Activated CD4-positive, alpha-beta T cell treated with anti-CD3 and anti-CD28 coated beads, Interleukin-2, amount 10 ng/mL, durations not matched to agents 7 days and 5 days (primary cell): ENCODE measurements around the gene KIF1A. TPM values are rescaled to one million over a fixed set of nuclear protein-coding genes. Genes with fewer than 3 reads are reported as not detected.

ENCODE experiments used
- CTCF ChIA-PET: fragments of 350-600 bp; sonication (Branson Sonifier 250); formaldehyde crosslinking; loops from one replicate; lab custom pipeline; 2021; ENCODE audit warnings: antibody characterized with exemption; lab: Charles Lee
- POLR2A ChIA-PET: fragments of 350-600 bp; sonication (Branson Sonifier 250); formaldehyde crosslinking; loops from one replicate; lab custom pipeline; 2021; ENCODE audit warnings: antibody characterized with exemption; lab: Charles Lee
- DNase-seq: peaks from one replicate; pipeline ENCODE4 v3.0.0-alpha.2; 2020
- H3K27ac Mint-ChIP-seq: one replicate; pipeline ENCODE4 v1.8.0; 2021; ENCODE audit warnings: mild to moderate bottlenecking, moderate library complexity, mixed read lengths
- H3K27me3 Mint-ChIP-seq: one replicate; pipeline ENCODE4 v1.8.0; 2021; ENCODE audit warnings: mixed read lengths
- H3K36me3 Mint-ChIP-seq: one replicate; pipeline ENCODE4 v1.8.0; 2021; ENCODE audit warnings: low read depth, mixed read lengths
- H3K4me1 Mint-ChIP-seq: one replicate; pipeline ENCODE4 v1.8.0; 2021; ENCODE audit warnings: mixed read lengths
- H3K4me3 Mint-ChIP-seq: one replicate; pipeline ENCODE4 v1.8.0; 2021; ENCODE audit warnings: mild to moderate bottlenecking, moderate library complexity, mixed read lengths
- H3K9me3 Mint-ChIP-seq: one replicate; pipeline ENCODE4 v1.8.0; 2021; ENCODE audit warnings: mixed read lengths
- total RNA-seq, 2 experiments: library from RNA; stranded (reverse); gene quantifications; one replicate each; pipeline ENCODE4 v1.2.3, GENCODE V29; 2021

Gene KIF1A
- total RNA-seq, 2 experiments from 2014 or later, result 0.37 to 0.40 TPM

DNA sequence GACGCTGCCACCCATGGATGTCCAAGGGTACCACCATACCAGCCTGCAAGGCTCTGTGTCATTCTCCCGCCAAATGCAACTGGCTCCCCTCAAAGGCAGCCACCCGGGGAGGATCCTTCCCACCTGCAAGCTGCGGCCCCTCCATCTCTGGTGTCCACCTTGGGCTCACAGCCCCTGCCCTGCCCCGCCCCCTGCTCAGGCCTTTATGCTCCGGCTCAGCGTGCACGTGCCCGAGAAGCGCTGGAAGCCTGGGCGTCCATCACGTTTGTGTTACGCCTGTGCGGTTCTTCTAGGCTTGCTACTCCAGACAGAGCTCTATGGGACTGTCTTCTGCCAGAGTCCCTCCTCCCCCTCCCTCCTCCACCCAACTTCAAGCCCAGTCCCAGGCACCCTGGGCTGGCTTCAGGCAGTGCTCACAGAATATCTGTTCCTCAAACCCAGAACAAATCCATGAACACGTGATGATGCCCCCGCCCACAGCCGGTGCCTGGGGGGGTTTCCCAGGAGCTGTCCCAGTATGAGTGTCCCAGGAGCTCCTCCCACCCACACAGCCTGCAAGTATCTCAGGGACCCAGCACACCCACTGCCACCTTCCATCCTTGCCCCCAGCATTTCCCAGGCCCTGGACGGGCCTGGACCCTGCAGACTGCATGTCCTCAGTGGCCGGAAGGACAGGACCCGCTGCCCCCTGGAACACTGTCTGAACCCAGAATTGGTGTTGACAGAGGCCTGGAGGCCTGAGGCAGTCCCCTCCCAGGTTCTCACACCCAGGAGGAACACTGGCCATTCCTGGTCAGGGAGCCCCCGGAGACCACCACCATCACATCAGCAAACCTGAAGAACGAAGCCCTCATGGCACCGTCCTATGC lies 30.3 kb downstream of the KIF1A start:
- no peak overlapping the region for H3K27ac Mint-ChIP-seq
- ChIA-PET CTCF (interaction anchor here (1.0 kb wide), 1 partner anchor 15 kb away, joined by 3 read pairs; no protein-coding TSS in a partner anchor), POLR2A (no interaction called here)
- H3K4me1 Mint-ChIP-seq, result no peaks in the 10 kb centered on the region
- H3K4me3 Mint-ChIP-seq, result no peak overlapping the region
- H3K9me3 Mint-ChIP-seq, result no peaks in the 10 kb centered on the region
- no peaks in the 10 kb centered on the region for H3K36me3 Mint-ChIP-seq
- no peaks in the 10 kb centered on the region for H3K27me3 Mint-ChIP-seq
- DNase-seq, result no peak

DNA sequence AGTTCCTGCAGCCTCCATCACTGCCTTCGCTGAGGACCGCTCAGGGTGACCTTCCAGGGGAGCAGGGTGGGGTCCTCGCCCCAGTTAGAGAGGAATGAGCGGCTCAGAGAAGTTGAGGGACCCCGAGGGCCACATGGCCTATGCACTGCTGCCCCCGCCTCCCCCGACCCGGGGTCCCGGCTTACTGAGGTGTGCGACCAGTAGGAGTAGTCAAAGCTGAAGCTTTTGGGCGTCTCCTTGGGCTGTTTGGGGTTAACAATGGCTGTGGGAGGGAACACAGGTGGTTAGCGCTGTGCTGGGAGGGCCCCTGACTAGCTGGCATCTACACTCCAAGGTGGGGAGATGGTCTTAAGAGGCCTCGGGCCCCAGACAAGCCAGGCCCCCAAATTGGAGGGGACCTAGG lies 31.0 kb downstream of the KIF1A start:
- DNase-seq, result no peak
- Mint-ChIP-seq H3K27ac (no peak overlapping the region), H3K4me1 (no peaks in the 10 kb centered on the region), H3K9me3 (no peaks in the 10 kb centered on the region), H3K27me3 (no peaks in the 10 kb centered on the region), H3K36me3 (no peaks in the 10 kb centered on the region), H3K4me3 (no peak overlapping the region)
- CTCF ChIA-PET, result no interaction called here
- POLR2A ChIA-PET, result no interaction called here

DNA sequence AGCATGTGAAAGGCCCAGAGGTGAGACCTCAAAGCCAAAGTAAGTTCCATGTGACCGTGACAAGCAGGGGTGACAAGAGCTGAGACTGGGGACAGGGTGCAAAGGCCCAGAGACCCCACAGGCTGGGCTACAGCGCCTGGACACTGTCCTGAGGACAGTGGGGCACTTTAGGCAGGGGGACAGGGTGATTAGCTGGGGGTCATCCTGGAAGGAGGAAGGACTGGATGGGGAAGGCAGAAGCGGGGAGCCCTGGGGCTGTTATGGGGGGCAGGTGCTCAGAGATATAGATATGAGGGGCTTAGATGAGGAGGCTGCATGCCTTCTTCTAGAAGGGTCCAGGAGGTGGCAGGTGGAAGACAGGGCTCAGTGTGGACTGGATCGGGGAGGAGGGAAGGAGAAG lies 31.5 kb downstream of the KIF1A start:
- CTCF ChIA-PET, result no interaction called here
- no peaks in the 10 kb centered on the region for H3K27me3 Mint-ChIP-seq
- POLR2A ChIA-PET, result no interaction called here
- no peak overlapping the region for H3K4me3 Mint-ChIP-seq
- no peaks in the 10 kb centered on the region for H3K4me1 Mint-ChIP-seq
- H3K36me3 Mint-ChIP-seq, result no peaks in the 10 kb centered on the region
- no peak overlapping the region for H3K27ac Mint-ChIP-seq
- H3K9me3 Mint-ChIP-seq, result no peaks in the 10 kb centered on the region
- DNase-seq, result no peak

DNA sequence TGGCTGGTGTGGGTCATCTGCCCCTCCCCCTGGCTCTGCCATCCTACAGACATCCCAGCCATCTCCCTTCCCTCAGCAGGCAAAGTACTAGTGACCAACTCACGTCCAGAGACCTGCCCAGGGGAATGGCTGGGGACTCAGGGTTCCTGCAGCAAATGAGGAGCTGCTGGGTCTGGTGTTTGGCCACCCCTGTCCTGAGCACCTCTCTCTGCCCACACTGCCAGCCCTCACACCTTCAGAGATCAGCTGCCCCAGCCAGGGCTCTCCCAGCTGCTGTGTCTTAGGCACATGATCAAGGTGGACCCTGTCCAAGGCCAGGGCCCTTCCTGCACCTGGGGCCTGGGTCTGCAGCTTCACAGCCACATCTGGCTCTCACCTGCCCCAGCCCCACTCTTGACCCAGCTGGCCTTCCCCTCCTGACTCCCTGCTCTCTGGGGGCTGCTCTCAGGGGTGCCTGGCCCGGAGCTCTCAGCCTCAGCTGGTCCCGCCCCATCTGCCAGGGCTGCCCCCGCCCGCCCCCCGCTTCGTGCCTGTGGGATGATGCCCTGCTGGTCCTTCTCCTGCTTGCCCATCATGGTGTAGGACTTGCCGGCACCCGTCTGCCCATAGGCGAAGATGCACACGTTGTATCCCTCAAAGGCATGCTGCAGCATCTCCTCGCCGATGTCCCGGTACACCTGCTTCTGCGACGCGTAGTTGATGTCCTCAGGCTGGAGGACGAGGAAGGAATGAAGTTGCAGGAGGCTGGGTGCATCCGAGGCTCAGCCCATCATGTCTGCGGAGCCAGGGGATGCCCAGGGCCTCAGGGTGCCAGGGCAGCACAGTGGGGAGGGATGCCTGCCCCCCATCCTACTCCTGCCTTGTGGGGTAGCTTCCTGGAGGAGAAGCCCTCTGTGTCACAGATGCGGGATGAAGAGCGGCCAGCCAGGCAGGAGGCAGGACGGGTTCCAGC lies 32.2 kb downstream of the KIF1A start:
- ChIA-PET POLR2A (no interaction called here), CTCF (no interaction called here)
- no peak overlapping the region for H3K4me3 Mint-ChIP-seq
- DNase-seq, result no peak
- no peaks in the 10 kb centered on the region for H3K4me1 Mint-ChIP-seq
- no peak overlapping the region for H3K27ac Mint-ChIP-seq
- H3K9me3 Mint-ChIP-seq, result no peaks in the 10 kb centered on the region
- H3K27me3 Mint-ChIP-seq, result no peaks in the 10 kb centered on the region
- H3K36me3 Mint-ChIP-seq, result no peaks in the 10 kb centered on the region

DNA sequence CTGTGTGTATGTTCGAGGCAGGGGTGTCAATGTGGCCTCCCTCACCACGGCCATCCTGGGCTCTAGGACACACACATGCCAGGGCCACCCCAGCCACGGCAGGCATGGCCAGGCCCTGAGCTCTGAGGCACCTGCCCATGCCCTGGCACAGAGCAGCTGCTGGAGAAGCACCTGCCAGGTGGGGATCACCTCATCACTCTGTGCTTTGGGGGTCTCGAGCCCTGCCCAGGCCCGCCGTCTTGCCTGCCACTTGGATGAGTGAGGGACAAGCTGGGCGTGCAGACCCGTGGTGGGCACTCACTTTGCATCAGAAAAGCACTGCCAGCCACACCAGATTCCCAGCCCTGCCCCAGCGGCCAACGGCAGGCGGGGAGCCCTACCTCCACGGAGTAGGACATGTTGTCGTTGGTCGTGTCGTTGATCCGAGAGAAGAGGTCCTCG lies 33.1 kb downstream of the KIF1A start:
- Mint-ChIP-seq H3K4me3 (no peak overlapping the region), H3K27ac (no peak overlapping the region), H3K27me3 (no peaks in the 10 kb centered on the region), H3K4me1 (no peaks in the 10 kb centered on the region), H3K36me3 (no peaks in the 10 kb centered on the region), H3K9me3 (no peaks in the 10 kb centered on the region)
- ChIA-PET POLR2A (no interaction called here), CTCF (no interaction called here)
- no peak for DNase-seq

DNA sequence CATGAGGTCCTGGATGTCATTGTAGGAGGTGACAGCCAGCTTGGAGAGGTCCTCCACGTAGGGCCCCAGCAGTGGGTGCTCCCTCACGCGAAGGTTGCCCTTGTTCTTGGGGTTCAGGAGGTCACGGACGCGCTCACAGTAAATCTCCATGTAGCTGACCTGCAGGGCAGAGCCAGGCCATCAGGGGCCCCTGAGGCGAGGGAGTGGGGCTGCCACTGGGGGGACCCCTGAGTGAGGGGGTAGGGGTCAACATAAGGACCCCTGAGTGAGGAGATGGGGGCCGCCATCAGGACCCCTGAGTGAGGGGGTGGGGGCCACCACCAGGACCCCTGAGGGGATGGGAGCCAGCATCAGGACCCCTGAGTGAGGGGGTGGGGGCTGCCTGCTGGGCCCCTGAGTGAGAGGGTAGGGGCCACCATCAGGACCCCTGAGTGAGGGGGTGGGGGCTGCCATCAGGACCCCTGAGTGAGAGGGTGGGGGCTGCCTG lies 33.6 kb downstream of the KIF1A start:
- DNase-seq, result no peak
- no peaks in the 10 kb centered on the region for H3K4me1 Mint-ChIP-seq
- no peaks in the 10 kb centered on the region for H3K27me3 Mint-ChIP-seq
- H3K4me3 Mint-ChIP-seq, result no peak overlapping the region
- no peaks in the 10 kb centered on the region for H3K36me3 Mint-ChIP-seq
- ChIA-PET CTCF (no interaction called here), POLR2A (no interaction called here)
- H3K9me3 Mint-ChIP-seq, result no peaks in the 10 kb centered on the region
- no peak overlapping the region for H3K27ac Mint-ChIP-seq

DNA sequence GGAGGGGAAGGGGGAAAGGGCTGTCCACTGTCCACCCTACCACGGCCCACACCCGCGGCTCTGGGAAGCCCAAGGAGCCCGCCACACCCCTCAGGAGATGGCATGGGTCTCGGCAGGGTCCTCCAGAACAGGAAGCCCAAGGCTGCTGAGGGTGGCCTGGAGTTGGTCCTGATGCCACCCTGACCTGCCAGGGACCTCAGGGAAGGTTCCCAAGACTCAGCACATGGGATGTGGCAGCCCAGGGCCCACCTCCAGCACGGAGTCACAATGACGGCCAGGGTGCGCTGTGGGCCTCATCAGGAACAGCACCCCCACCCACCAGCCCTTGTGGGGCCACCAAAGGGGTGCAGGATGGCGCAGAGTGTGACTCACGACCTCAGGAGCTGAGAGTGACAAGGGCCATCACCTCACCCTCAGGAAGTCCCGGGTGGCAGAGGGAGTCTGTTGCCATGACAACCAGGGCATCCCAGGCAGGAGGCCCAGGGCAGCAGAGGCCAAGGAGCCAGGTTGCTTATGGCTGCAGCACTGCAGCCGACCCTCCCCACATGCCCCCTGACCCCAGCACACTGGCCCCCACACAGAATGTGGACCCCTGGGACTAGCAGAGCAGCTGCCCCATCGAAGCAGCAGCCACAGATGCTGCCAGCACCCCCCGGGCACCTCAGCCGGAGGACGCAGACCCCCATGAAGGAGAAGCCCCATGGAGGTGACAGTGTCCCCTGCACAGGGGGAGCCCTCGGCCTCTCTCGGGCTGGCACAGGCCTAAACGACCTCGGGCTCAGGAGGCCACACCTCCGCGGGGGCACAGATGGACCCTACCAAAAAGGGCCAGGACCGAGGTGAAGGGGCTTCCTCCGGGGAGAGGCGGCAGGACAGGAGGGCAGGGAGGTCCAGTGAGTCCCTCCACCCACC lies 34.3 kb downstream of the KIF1A start:
- no peak for DNase-seq
- H3K27ac Mint-ChIP-seq, result no peak overlapping the region
- H3K27me3 Mint-ChIP-seq, result no peaks in the 10 kb centered on the region
- ChIA-PET CTCF (no interaction called here), POLR2A (no interaction called here)
- no peaks in the 10 kb centered on the region for H3K9me3 Mint-ChIP-seq
- H3K4me3 Mint-ChIP-seq, result no peak overlapping the region
- no peaks in the 10 kb centered on the region for H3K4me1 Mint-ChIP-seq
- no peaks in the 10 kb centered on the region for H3K36me3 Mint-ChIP-seq

DNA sequence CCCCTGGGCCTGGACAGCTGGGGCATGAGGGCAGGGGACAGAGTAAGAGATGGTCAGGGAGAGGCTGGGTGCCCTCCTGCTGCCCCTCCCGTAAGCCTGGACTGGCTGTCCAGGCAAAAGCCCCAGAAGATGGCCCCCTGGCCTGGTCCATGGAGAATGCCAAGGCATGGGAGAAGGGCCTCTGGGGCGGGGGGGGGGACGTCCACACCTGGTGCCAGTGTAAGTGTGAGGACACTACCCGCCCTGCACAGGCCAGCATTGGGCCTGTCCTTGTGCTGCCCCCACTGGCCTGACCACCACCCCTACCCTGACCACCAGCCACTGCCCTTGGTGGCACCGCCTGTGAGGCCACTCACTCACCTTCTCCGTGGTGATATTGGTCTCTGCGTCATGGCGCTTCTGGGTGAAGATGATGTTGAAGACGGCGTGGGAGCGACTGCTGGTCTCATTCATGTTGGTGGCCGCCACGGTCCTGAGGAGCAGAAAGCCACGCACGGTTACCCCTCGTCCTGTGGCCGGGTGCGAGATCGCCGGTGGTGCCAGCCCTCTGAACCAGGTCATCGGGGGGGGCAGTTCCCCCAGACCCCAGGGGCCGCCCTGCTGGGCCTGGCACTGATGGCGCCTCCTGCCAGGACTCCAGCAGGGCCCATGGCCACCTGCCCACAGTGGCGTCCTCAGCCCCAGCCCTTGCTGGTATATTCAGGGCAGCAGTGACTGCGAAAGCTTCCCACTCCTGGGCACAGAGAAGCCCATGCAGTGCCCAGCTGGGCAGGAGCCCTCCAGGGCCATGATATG lies 35.2 kb downstream of the KIF1A start:
- H3K4me1 Mint-ChIP-seq, result no peaks in the 10 kb centered on the region
- H3K9me3 Mint-ChIP-seq, result no peaks in the 10 kb centered on the region
- H3K27ac Mint-ChIP-seq, result no peak overlapping the region
- ChIA-PET CTCF (no interaction called here), POLR2A (no interaction called here)
- H3K4me3 Mint-ChIP-seq, result no peak overlapping the region
- H3K36me3 Mint-ChIP-seq, result no peaks in the 10 kb centered on the region
- no peaks in the 10 kb centered on the region for H3K27me3 Mint-ChIP-seq
- no peak for DNase-seq

DNA sequence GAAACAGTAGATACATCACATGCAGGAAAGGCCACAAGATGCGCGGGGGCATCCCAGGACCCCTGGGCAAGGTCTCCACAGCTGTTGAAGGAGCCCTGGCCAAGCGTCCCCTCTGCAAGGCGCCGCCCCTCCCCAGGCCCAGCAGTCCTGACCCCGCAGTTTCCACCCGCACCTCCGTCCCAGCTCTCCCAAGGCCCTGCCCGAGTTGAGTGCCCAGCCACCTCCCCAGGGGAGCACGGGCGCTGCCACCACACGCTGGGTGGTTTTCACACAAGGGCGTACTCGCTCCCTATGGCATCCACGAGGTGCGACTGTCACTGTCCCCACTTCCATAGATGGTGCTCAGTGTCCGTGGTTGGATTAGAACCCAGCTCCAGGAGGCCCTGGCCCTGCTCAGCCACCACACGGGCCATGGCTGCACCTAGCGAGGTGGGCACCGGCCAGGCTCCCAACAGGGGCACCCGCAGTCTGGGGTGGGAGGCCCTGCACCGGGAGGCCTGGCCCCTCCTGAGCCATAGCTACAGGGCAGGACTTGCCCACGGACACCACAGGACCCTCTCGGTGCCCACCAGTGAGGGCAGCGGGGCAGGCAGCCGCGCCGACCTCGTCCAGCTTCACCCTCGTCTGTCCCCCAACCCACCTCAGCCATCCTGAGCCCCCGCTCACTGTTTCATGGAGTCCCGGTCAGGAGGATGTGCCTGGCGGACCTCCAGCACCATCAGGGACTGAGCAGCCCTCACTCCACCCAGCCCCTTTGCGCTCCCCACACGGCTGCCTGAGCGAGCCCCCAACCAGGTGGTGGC lies 36.0 kb downstream of the KIF1A start:
- Mint-ChIP-seq H3K4me1 (no peaks in the 10 kb centered on the region), H3K4me3 (no peak overlapping the region), H3K9me3 (no peaks in the 10 kb centered on the region), H3K36me3 (no peaks in the 10 kb centered on the region), H3K27me3 (no peaks in the 10 kb centered on the region), H3K27ac (no peak overlapping the region)
- DNase-seq, result no peak
- ChIA-PET CTCF (interaction anchor here (0.5 kb wide), 1 partner anchor 355 kb away, joined by 3 read pairs; no protein-coding TSS in a partner anchor), POLR2A (no interaction called here)

DNA sequence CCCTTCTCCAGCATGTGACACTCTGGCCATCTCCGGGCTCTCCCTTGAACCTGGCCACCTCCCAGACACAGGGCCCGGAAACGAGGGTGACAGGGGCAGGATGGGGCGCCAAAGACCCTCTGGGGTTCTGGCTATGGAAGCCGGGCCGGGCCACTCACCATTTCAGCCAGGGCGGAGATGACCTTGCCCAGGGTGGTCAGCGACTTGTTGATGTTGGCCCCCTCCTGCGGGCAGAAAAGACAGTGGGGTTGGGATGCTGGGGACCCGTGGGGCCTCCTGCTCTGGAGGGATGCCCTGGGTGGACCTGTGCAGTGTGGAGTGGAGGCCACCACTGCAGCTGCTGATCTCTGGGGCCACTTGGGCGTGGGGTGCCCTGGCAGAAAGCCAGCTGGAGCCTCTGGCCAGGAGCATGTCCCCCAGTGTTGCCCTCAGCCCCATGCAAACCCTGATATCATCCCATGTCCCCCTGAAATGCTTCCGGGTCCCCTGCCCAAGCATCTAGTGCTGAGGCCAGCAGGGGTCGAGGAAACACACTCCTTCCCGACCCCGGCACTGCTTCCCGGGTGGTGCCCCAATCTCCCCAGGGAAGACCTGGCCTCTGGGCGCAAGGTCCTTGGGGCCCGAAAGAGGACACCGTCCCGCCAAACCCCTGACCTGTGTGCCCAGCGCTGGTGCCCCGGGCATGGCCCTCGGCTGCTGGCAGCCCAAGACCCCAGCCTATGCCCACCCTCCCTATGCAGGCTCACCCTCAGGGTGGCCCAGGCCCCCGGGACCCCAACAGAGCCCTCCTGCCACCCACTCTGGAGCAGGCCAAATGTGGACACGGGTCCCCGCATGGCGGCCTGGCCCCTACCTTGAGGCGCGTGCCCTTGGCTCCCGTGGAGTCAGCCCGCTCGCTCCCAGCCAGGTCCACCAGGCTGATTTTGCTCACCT lies 36.9 kb downstream of the KIF1A start:
- POLR2A ChIA-PET, result no interaction called here
- Mint-ChIP-seq H3K9me3 (no peaks in the 10 kb centered on the region), H3K27ac (no peak overlapping the region), H3K4me3 (no peak overlapping the region), H3K27me3 (no peaks in the 10 kb centered on the region), H3K36me3 (no peaks in the 10 kb centered on the region), H3K4me1 (no peaks in the 10 kb centered on the region)
- CTCF ChIA-PET, result no interaction called here
- DNase-seq, result no peak
